ENCODE measurements around the gene BTNL3.

DNA sequence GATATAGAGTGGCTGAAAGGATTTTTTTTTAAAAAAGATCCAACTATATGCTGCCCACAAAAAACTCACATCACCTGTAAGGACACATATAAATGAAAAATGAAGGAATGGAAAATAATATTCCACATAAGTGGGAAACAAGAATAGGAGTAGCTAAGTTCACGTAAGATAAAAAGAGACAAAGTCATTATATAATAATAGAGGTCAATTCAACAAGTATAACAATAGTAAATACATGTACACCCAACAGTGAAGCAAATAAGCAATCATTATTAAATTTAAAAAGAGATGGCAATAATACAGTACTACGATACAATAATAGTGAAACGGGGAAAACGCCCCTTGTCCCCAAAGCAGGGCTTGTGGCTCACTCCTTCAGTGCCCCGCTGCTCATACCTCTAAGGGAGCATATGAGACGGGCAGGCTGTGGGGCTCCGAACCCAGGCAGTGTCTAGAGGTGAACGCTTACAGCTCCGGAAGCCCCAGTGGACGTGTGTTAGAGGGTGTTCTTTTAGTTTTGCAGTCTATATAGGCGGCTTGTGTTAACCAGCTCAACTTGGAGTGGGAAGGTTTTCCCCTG lies 38.9 kb downstream of the BTNL3 start:
- no peak for TF ChIP-seq POLR2A (IDR thresholded peaks at IDR 0.05)
- TF ChIP-seq, protein P1, sequence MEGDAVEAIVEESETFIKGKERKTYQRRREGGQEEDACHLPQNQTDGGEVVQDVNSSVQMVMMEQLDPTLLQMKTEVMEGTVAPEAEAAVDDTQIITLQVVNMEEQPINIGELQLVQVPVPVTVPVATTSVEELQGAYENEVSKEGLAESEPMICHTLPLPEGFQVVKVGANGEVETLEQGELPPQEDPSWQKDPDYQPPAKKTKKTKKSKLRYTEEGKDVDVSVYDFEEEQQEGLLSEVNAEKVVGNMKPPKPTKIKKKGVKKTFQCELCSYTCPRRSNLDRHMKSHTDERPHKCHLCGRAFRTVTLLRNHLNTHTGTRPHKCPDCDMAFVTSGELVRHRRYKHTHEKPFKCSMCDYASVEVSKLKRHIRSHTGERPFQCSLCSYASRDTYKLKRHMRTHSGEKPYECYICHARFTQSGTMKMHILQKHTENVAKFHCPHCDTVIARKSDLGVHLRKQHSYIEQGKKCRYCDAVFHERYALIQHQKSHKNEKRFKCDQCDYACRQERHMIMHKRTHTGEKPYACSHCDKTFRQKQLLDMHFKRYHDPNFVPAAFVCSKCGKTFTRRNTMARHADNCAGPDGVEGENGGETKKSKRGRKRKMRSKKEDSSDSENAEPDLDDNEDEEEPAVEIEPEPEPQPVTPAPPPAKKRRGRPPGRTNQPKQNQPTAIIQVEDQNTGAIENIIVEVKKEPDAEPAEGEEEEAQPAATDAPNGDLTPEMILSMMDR (IDR thresholded peaks at IDR 0.05 in 4 of 5, conservative IDR thresholded peaks at IDR 0.05 in 1 of 5): no peak

All from gastrocnemius medialis (tissue), 4 donors.